Caco-2 (cell line): ENCODE measurements around the gene CPAMD8. TPM values are rescaled to one million over a fixed set of nuclear protein-coding genes. Genes with fewer than 3 reads are reported as not detected.

Source experiments
- BruUV-seq: library from RNA; stranded (reverse); fragments of 400-500 nt; replicated peaks from 2 replicates; lab custom pipeline; 2021; lab: Mats Ljungman, UMichigan
- CTCF ChIA-PET: fragments of 300-600 bp; sonication (Branson Sonifier 250); formaldehyde crosslinking; loops from one replicate; lab custom pipeline; 2022; ENCODE audit warnings: antibody characterized with exemption; lab: Charles Lee
- POLR2A ChIA-PET: fragments of 300-600 bp; sonication (Branson Sonifier 250); formaldehyde crosslinking; loops from one replicate; lab custom pipeline; 2022; ENCODE audit warnings: antibody characterized with exemption; lab: Charles Lee
- DNase-seq, 2 experiments: peaks; one replicate each; pipeline versions ENCODE4 v3.0.0 to v3.0.0-alpha.2; 2020 to 2022
- H3K27me3 ChIP-seq: replicated peaks from 2 replicates; pipeline ENCODE4 v1.6.0; 2011; ENCODE audit warnings: low read length; ENCODE audit not compliant: control insufficient read depth, insufficient read depth
- H3K36me3 ChIP-seq: 2 replicates; pipeline ENCODE4 v1.5.1; 2011; ENCODE audit warnings: low read length; ENCODE audit not compliant: control insufficient read depth, insufficient read depth
- H3K4me1 ChIP-seq: fragments of 250-450 bp; sonication (Bioruptor Pico); 2 replicates; pipeline ENCODE4 v1.5.1; 2020; ENCODE audit warnings: mild to moderate bottlenecking
- H3K4me3 ChIP-seq: 2 replicates; pipeline ENCODE4 v1.5.1; 2011; ENCODE audit warnings: low read depth, mild to moderate bottlenecking, control low read depth, low read length
- H3K9me3 ChIP-seq: fragments of 250-450 bp; sonication (Bioruptor Pico); 2 replicates; pipeline ENCODE4 v1.5.1; 2020; ENCODE audit warnings: mild to moderate bottlenecking, moderate library complexity
- H3K27ac Mint-ChIP-seq: one replicate; pipeline ENCODE4 v1.8.0; 2022; ENCODE audit warnings: mixed read lengths; ENCODE audit not compliant: unreplicated experiment
- H3K27me3 Mint-ChIP-seq: one replicate; pipeline ENCODE4 v1.8.0; 2022; ENCODE audit warnings: mixed read lengths; ENCODE audit not compliant: insufficient read depth, unreplicated experiment
- H3K36me3 Mint-ChIP-seq: one replicate; pipeline ENCODE4 v1.8.0; 2022; ENCODE audit warnings: mild to moderate bottlenecking, mixed read lengths; ENCODE audit not compliant: insufficient read depth, unreplicated experiment
- H3K4me1 Mint-ChIP-seq: one replicate; pipeline ENCODE4 v1.8.0; 2022; ENCODE audit warnings: low read depth, mixed read lengths; ENCODE audit not compliant: unreplicated experiment
- H3K4me3 Mint-ChIP-seq: one replicate; pipeline ENCODE4 v1.8.0; 2022; ENCODE audit warnings: mild to moderate bottlenecking, moderate library complexity, mixed read lengths; ENCODE audit not compliant: unreplicated experiment
- H3K9me3 Mint-ChIP-seq: one replicate; pipeline ENCODE4 v1.8.0; 2022; ENCODE audit warnings: mixed read lengths; ENCODE audit not compliant: unreplicated experiment
- CTCF ChIP-seq, 2 experiments: fragments of 200-600 bp in 1 of 2; IDR thresholded peaks; 1 replicate in 1 of 2; 2 replicates in 1 of 2; pipeline versions ENCODE4 v1.5.1 to v1.8.0; 2011 to 2022; ENCODE audit warnings: antibody characterized with exemption in 1 of 2, control low read depth in 1 of 2, inconsistent platforms in 1 of 2, low read depth in 1 of 2, low read length in 1 of 2, mild to moderate bottlenecking in 1 of 2, moderate library complexity in 1 of 2; ENCODE audit not compliant: insufficient read depth in 1 of 2, severe bottlenecking in 1 of 2, unreplicated experiment in 1 of 2
- intact Hi-C: fragments of 100-400 bp; cut with micrococcal nuclease; formaldehyde crosslinking; loops from one replicate; pipeline ENCODE4 v1.10.0; 2022; ENCODE audit not compliant: unreplicated experiment
- total RNA-seq: library from RNA; stranded (reverse); gene quantifications from 2 replicates; pipeline ENCODE4 v1.2.3, GENCODE V29; 2022

CPAMD8 gene
- total RNA-seq, 1 experiment from 2014 or later: 1.1 TPM

- H3K9me3 ChIP-seq: no peaks in the 10 kb centered on the region
- Mint-ChIP-seq H3K36me3 (peaks cover 43% of the 10 kb centered on the region), H3K4me1 (no peaks in the 10 kb centered on the region)
Measured at GRCh38 chr19:16874250-16874977, 152.2 kb downstream of the CPAMD8 start.

GRCh38 chr19:16873594-16873993 lies 153.0 kb downstream of the CPAMD8 start:
- Histone ChIP-seq H3K4me3 (no peak overlapping the region), H3K4me1 (no peaks in the 10 kb centered on the region), H3K9me3 (no peaks in the 10 kb centered on the region), H3K36me3 (peaks cover 2% of the 10 kb centered on the region), H3K27me3 (no peaks in the 10 kb centered on the region)
- Mint-ChIP-seq H3K27ac (no peak overlapping the region), H3K27me3 (no peaks in the 10 kb centered on the region), H3K4me1 (no peaks in the 10 kb centered on the region), H3K9me3 (peaks cover 15% of the 10 kb centered on the region), H3K4me3 (no peak overlapping the region), H3K36me3 (peaks cover 38% of the 10 kb centered on the region)
- no TSS peak for BruUV-seq
- DNase-seq: no peak
- no peak for TF ChIP-seq CTCF (IDR thresholded peaks at IDR 0.05; ENCODE audit: insufficient read depth in 1 of 2, low read depth in 1 of 2, low read length in 1 of 2, severe bottlenecking in 1 of 2, unreplicated experiment in 1 of 2)
- ChIA-PET POLR2A (no interaction called here), CTCF (no interaction called here)
- intact Hi-C loops: no loop called here

More at GRCh38 chr19:16874250-16874977, 152.2 kb downstream of the CPAMD8 start:
- H3K36me3 ChIP-seq: peaks cover 2% of the 10 kb centered on the region
- H3K27me3 ChIP-seq: no peaks in the 10 kb centered on the region
- H3K4me3 ChIP-seq: no peak overlapping the region
- no peak overlapping the region for H3K4me3 Mint-ChIP-seq
- no TSS peak for BruUV-seq
- TF ChIP-seq CTCF (IDR thresholded peaks at IDR 0.05; ENCODE audit: insufficient read depth in 1 of 2, low read depth in 1 of 2, low read length in 1 of 2, severe bottlenecking in 1 of 2, unreplicated experiment in 1 of 2): no peak
- no peaks in the 10 kb centered on the region for H3K27me3 Mint-ChIP-seq
- peak overlapping the region; percentile 78 for H3K27ac Mint-ChIP-seq
- CTCF ChIA-PET: no interaction called here
- intact Hi-C loops: no loop called here
- peaks cover 15% of the 10 kb centered on the region for H3K9me3 Mint-ChIP-seq
- POLR2A ChIA-PET: no interaction called here
- H3K4me1 ChIP-seq: no peaks in the 10 kb centered on the region
- no peak for DNase-seq

- DNase-seq: no peak
- BruUV-seq: no TSS peak
- Histone ChIP-seq H3K36me3 (peaks cover 2% of the 10 kb centered on the region), H3K9me3 (no peaks in the 10 kb centered on the region), H3K4me1 (no peaks in the 10 kb centered on the region), H3K27me3 (no peaks in the 10 kb centered on the region), H3K4me3 (no peak overlapping the region)
- H3K27ac Mint-ChIP-seq: no peak overlapping the region
- no peak overlapping the region for H3K4me3 Mint-ChIP-seq
- no peaks in the 10 kb centered on the region for H3K27me3 Mint-ChIP-seq
- H3K9me3 Mint-ChIP-seq: peaks cover 15% of the 10 kb centered on the region
- H3K4me1 Mint-ChIP-seq: no peaks in the 10 kb centered on the region
- POLR2A ChIA-PET: no interaction called here
- no peak for TF ChIP-seq CTCF (IDR thresholded peaks at IDR 0.05; ENCODE audit: insufficient read depth in 1 of 2, low read depth in 1 of 2, low read length in 1 of 2, severe bottlenecking in 1 of 2, unreplicated experiment in 1 of 2)
- CTCF ChIA-PET: no interaction called here
- H3K36me3 Mint-ChIP-seq: peaks cover 36% of the 10 kb centered on the region
- intact Hi-C loops: no loop called here
Measured at GRCh38 chr19:16872728-16873127, 153.9 kb downstream of the CPAMD8 start.
